ENCODE measurements around the gene DBP. TPM values are rescaled to one million over a fixed set of nuclear protein-coding genes. Genes with fewer than 3 reads are reported as not detected.

Gene DBP
- total and polyA plus RNA-seq, 2 experiments from 2014 or later = 3.7 to 5.9 TPM

DNA sequence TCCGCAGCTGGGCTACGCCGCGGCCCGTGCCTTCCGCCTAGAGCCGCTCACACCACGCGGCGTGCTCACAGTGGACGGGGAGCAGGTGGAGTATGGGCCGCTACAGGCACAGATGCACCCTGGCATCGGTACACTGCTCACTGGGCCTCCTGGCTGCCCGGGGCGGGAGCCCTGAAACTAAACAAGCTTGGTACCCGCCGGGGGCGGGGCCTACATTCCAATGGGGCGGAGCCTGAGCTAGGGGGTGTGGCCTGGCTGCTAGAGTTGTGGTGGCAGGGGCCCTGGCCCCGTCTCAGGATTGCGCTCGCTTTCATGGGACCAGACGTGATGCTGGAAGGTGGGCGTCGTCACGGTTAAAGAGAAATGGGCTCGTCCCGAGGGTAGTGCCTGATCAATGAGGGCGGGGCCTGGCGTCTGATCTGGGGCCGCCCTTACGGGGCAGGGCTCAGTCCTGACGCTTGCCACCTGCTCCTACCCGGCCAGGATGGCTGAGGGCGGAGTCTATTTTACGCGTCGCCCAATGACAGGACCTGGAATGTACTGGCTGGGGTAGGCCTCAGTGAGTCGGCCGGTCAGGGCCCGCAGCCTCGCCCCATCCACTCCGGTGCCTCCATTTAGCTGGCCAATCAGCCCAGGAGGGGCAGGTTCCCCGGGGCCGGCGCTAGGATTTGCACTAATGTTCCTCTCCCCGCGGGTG lies 7.4 kb downstream of the DBP start:
- TF ChIP-seq EZH2phosphoT487 (IDR thresholded peaks at IDR 0.05; ENCODE audit: insufficient read depth, low read depth) (no peak), EZH2 (IDR thresholded peaks at IDR 0.05; ENCODE audit: insufficient read depth, poor library complexity, severe bottlenecking) (no peak)
- 45 to 48% methylated on average over 38 to 48 of the region's 48 CpGs for WGBS, 2 experiments (ENCODE audit: low coverage in 1 of 2, low lambda C conversion rate in 2 of 2, missing lambda C conversion rate in 2 of 2)
- H3F3A ChIP-seq (ENCODE audit: insufficient read depth) = peaks cover 7% of the 10 kb centered on the region

DNA sequence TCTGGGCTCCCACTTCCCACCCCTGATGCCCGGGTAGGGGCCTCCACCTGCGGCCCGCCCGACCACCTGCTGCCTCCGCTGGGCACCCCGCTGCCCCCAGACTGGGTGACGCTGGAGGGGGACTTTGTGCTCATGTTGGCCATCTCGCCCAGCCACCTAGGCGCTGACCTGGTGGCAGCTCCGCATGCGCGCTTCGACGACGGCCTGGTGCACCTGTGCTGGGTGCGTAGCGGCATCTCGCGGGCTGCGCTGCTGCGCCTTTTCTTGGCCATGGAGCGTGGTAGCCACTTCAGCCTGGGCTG lies 7.9 kb downstream of the DBP start:
- no peaks in the 10 kb centered on the region for H3K36me3 ChIP-seq (ENCODE audit: low read depth)
- H3K27me3 ChIP-seq (replicated peaks; ENCODE audit: insufficient read depth) = no peaks in the 10 kb centered on the region
- no peak overlapping the region for H3K4me2 ChIP-seq (ENCODE audit: unreplicated experiment)
- no peak overlapping the region for H3K9ac ChIP-seq
- no peak for TF ChIP-seq EZH2 (IDR thresholded peaks at IDR 0.05; ENCODE audit: insufficient read depth, poor library complexity, severe bottlenecking)
- no peak for TF ChIP-seq EZH2phosphoT487 (IDR thresholded peaks at IDR 0.05; ENCODE audit: insufficient read depth, low read depth)
- H3F3A ChIP-seq (ENCODE audit: insufficient read depth) = peaks cover 6% of the 10 kb centered on the region
- peaks cover 19% of the 10 kb centered on the region for H3K4me1 ChIP-seq (ENCODE audit: insufficient read depth)
- H3K9me3 ChIP-seq (ENCODE audit: low read depth) = no peaks in the 10 kb centered on the region
- no peak overlapping the region for H2AFZ ChIP-seq
- H3K27ac ChIP-seq = no peak overlapping the region
- in situ Hi-C loops (cut with MboI) = no loop called here
- no peaks in the 10 kb centered on the region for H3K79me2 ChIP-seq (ENCODE audit: insufficient read depth)
- no peaks in the 10 kb centered on the region for H4K20me1 ChIP-seq (ENCODE audit: insufficient read depth)
- H3K4me3 ChIP-seq = no peak overlapping the region
- WGBS, 2 experiments (ENCODE audit: low coverage in 1 of 2, low lambda C conversion rate in 2 of 2, missing lambda C conversion rate in 2 of 2) = 91 to 93% methylated on average over 22 of the region's 22 CpGs
- no peak for DNase-seq
- no peaks in the 10 kb centered on the region for H3K9me2 ChIP-seq (ENCODE audit: insufficient read depth)

More for the DNA sequence above, 7.4 kb downstream of the DBP start:
- Histone ChIP-seq H3K4me3 (no peak overlapping the region), H3K27me3 (replicated peaks; ENCODE audit: insufficient read depth) (no peaks in the 10 kb centered on the region), H3K79me2 (ENCODE audit: insufficient read depth) (no peaks in the 10 kb centered on the region), H4K20me1 (ENCODE audit: insufficient read depth) (no peaks in the 10 kb centered on the region), H3K9ac (no peak overlapping the region), H3K4me2 (ENCODE audit: unreplicated experiment) (peak overlapping the region; percentile 14), H3K27ac (no peak overlapping the region), H3K4me1 (ENCODE audit: insufficient read depth) (peaks cover 23% of the 10 kb centered on the region), H3K9me2 (ENCODE audit: insufficient read depth) (no peaks in the 10 kb centered on the region), H3K9me3 (ENCODE audit: low read depth) (no peaks in the 10 kb centered on the region), H3K36me3 (ENCODE audit: low read depth) (no peaks in the 10 kb centered on the region), H2AFZ (no peak overlapping the region)
- peak; percentile 41 for DNase-seq
- in situ Hi-C loops (cut with MboI) = no loop called here

DNA sequence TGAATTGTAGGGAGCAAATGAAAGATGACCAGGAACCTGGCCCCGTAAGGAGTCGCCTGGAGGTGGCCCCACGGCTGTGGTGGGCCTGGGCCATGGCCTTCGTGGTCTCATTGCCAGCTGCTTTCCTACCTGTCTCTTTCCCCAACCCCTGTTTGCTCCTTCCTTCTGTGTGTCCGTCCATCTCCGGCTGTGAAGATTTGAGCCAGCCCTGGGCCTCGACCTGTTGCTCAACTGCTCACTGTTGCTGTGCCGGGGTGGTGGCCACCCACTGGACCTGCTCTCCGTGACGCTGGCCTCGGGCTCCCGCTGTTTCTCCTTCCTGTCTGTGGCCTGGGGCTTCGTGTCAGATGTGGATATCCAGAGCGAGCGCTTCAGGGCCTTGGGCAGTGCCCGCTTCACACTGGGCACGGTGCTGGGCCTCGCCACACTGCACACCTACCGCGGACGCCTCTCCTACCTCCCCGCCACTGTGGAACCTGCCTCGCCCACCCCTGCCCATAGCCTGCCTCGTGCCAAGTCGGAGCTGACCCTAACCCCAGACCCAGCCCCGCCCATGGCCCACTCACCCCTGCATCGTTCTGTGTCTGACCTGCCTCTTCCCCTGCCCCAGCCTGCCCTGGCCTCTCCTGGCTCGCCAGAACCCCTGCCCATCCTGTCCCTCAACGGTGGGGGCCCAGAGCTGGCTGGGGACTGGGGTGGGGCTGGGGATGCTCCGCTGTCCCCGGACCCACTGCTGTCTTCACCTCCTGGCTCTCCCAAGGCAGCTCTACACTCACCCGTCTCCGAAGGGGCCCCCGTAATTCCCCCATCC lies 8.5 kb downstream of the DBP start:
- no peak for DNase-seq
- Histone ChIP-seq H3K4me2 (ENCODE audit: unreplicated experiment) (no peak overlapping the region), H3K9me2 (ENCODE audit: insufficient read depth) (no peaks in the 10 kb centered on the region), H3K4me1 (ENCODE audit: insufficient read depth) (peaks cover 15% of the 10 kb centered on the region), H3K27me3 (replicated peaks; ENCODE audit: insufficient read depth) (no peaks in the 10 kb centered on the region), H3K9me3 (ENCODE audit: low read depth) (no peaks in the 10 kb centered on the region), H3K4me3 (no peak overlapping the region), H3K36me3 (ENCODE audit: low read depth) (no peaks in the 10 kb centered on the region), H2AFZ (no peak overlapping the region), H3K27ac (no peak overlapping the region), H3K79me2 (ENCODE audit: insufficient read depth) (no peaks in the 10 kb centered on the region), H3F3A (ENCODE audit: insufficient read depth) (peaks cover 6% of the 10 kb centered on the region), H4K20me1 (ENCODE audit: insufficient read depth) (no peaks in the 10 kb centered on the region), H3K9ac (no peak overlapping the region)
- TF ChIP-seq EZH2phosphoT487 (IDR thresholded peaks at IDR 0.05; ENCODE audit: insufficient read depth, low read depth) = no peak
- no peak for TF ChIP-seq EZH2 (IDR thresholded peaks at IDR 0.05; ENCODE audit: insufficient read depth, poor library complexity, severe bottlenecking)
- 78 to 82% methylated on average over 25 to 34 of the region's 34 CpGs for WGBS, 2 experiments (ENCODE audit: low coverage in 1 of 2, low lambda C conversion rate in 2 of 2, missing lambda C conversion rate in 2 of 2)
- in situ Hi-C loops (cut with MboI) = no loop called here

DNA sequence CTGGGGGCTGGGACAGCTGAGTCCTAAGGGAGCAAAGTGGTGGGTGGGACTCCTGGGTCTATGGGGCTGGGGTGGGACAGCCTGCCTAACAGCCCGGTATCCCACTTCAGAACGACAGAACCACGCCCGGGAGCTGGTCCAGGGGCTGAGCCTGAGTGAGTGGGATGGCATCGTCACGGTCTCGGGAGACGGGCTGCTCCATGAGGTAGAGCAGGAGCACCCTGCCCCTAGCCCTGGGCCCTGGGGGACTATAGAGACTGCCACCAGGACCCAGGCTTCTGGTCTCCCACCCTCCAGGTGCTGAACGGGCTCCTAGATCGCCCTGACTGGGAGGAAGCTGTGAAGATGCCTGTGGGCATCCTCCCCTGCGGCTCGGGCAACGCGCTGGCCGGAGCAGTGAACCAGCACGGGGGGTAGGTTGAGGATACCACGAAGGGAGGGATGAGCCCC lies 9.3 kb downstream of the DBP start:
- Histone ChIP-seq H3K9me2 (ENCODE audit: insufficient read depth) (no peaks in the 10 kb centered on the region), H3K9ac (no peak overlapping the region), H3K79me2 (ENCODE audit: insufficient read depth) (no peaks in the 10 kb centered on the region), H3K27me3 (replicated peaks; ENCODE audit: insufficient read depth) (no peaks in the 10 kb centered on the region), H3K4me2 (ENCODE audit: unreplicated experiment) (no peak overlapping the region), H4K20me1 (ENCODE audit: insufficient read depth) (no peaks in the 10 kb centered on the region), H3K9me3 (ENCODE audit: low read depth) (no peaks in the 10 kb centered on the region), H3K36me3 (ENCODE audit: low read depth) (no peaks in the 10 kb centered on the region), H2AFZ (no peak overlapping the region), H3K27ac (no peak overlapping the region), H3F3A (ENCODE audit: insufficient read depth) (peaks cover 6% of the 10 kb centered on the region), H3K4me3 (no peak overlapping the region), H3K4me1 (ENCODE audit: insufficient read depth) (peaks cover 12% of the 10 kb centered on the region)
- in situ Hi-C loops (cut with MboI) = no loop called here
- 77 to 79% methylated on average over 17 of the region's 17 CpGs for WGBS, 2 experiments (ENCODE audit: low coverage in 1 of 2, low lambda C conversion rate in 2 of 2, missing lambda C conversion rate in 2 of 2)
- DNase-seq = no peak
- TF ChIP-seq EZH2phosphoT487 (IDR thresholded peaks at IDR 0.05; ENCODE audit: insufficient read depth, low read depth) (no peak), EZH2 (IDR thresholded peaks at IDR 0.05; ENCODE audit: insufficient read depth, poor library complexity, severe bottlenecking) (no peak)

Measured in GM23248 (cell line).